ENCODE results near the gene RASA3. TPM values are rescaled to one million over a fixed set of nuclear protein-coding genes. Genes with fewer than 3 reads are reported as not detected.

The RASA3 gene
- total and polyA plus RNA-seq, 2 of the 4 experiments (the other 2 are of a cell fraction): 21.0 to 31.4 TPM

DNA sequence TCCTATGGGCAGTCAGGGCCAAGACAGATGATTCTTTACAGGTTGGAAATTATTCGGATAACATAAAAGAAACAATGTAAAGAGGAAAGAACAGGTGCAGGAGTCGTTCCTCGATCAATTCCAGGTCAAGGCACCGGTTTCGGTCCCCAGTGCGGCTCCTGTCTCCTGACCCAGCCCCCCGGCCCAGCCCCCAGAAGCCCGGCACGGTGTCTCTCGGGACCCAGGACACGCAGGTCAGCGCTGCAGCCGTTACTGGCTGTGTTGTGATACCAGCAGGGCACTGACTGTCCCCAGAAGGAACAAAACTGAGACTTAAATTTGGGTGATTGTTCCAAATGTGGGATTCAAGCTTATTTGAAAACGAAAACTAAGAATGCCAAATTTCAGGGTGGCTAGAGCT, 8.5 kb downstream of the RASA3 start:
- H2BK120ac ChIP-seq (ENCODE audit: low read depth, low read length): no peak overlapping the region
- no peak overlapping the region for H3K4me3 ChIP-seq (ENCODE audit: insufficient read depth, low read depth, low read length)
- intact Hi-C loops (cut with micrococcal nuclease): no loop called here
- POLR2A ChIA-PET (ENCODE audit: unreplicated experiment): no interaction called here
- H3K4me2 ChIP-seq (ENCODE audit: low read depth, low read length): no peak overlapping the region
- H3K18ac ChIP-seq (ENCODE audit: low read depth, low read length): no peak overlapping the region
- H3K79me1 ChIP-seq (ENCODE audit: low read depth in 1 of 2, low read length in 2 of 2): peaks cover 4 to 38% of the 10 kb centered on the region in 2 experiments; a peak in 3 of 4 replicates
- no TSS peak for BruUV-seq (replicated peaks)
- H3K4me1 ChIP-seq (ENCODE audit: control insufficient read depth, insufficient read depth, low read length): peaks cover 32% of the 10 kb centered on the region
- CTCF ChIA-PET: no interaction called here
- in situ Hi-C loops (cut with MboI; ENCODE audit: low sequenced_read_pairs): no loop called here
- peaks cover 29% of the 10 kb centered on the region for H3K9me1 ChIP-seq (ENCODE audit: insufficient read depth, low read length)
- no peaks in the 10 kb centered on the region for H3K27me3 ChIP-seq (ENCODE audit: control insufficient read depth, insufficient read depth, low read length)
- H2BK15ac ChIP-seq (ENCODE audit: low read depth, low read length): no peak overlapping the region
- H3K14ac ChIP-seq (replicated peaks; ENCODE audit: low read depth, low read length): no peak overlapping the region
- H2AK5ac ChIP-seq (ENCODE audit: low read depth, low read length): no peak overlapping the region
- no peak overlapping the region for H2AK9ac ChIP-seq (replicated peaks; ENCODE audit: low read depth, low read length, poor library complexity)
- peaks cover 48% of the 10 kb centered on the region for H4K20me1 ChIP-seq (ENCODE audit: insufficient read depth, low read length)
- no peak overlapping the region; the same call in 1 of the 2 replicates for H3K4ac ChIP-seq (ENCODE audit: low read depth, low read length)
- no peak overlapping the region for H4K5ac ChIP-seq (ENCODE audit: low read depth, low read length)
- ATAC-seq (ENCODE audit: low read depth) (no peak), DNase-seq (no peak)
- H3K9me3 ChIP-seq (ENCODE audit: control insufficient read depth, insufficient read depth, low read length): no peaks in the 10 kb centered on the region
- H3K23ac ChIP-seq (ENCODE audit: low read depth, low read length): no peak overlapping the region
- no peak overlapping the region for H2BK20ac ChIP-seq (ENCODE audit: low read depth, low read length)
- H3K27ac ChIP-seq (ENCODE audit: insufficient read depth, low read length): no peak overlapping the region
- no peak overlapping the region for H4K91ac ChIP-seq (ENCODE audit: insufficient read depth, low read depth, low read length)
- H2BK5ac ChIP-seq (ENCODE audit: low read depth, low read length, poor library complexity, severe bottlenecking): no peak overlapping the region
- no peak for TF ChIP-seq SMC3 (IDR thresholded peaks at IDR 0.05; ENCODE audit: low read depth, low read length)
- no peak for TF ChIP-seq RAD21 (IDR thresholded peaks at IDR 0.05; ENCODE audit: low read length)
- 100% methylated on average over 3 of the region's 14 CpGs; no CpG with 5 or more reads in 1 of the 2 experiments for WGBS, 2 experiments (ENCODE audit: extremely low coverage in 2 of 2, insufficient read length in 1 of 2)
- H4K8ac ChIP-seq (ENCODE audit: low read depth in 2 of 2, low read length in 2 of 2): no peak overlapping the region
- peaks cover 3% of the 10 kb centered on the region; the same call in 1 of the 2 replicates for H3K36me3 ChIP-seq (ENCODE audit: control insufficient read depth, insufficient read depth, low read length)
- H2AFZ ChIP-seq (replicated peaks; ENCODE audit: low read length, poor library complexity): no peak overlapping the region
- H3K56ac ChIP-seq (ENCODE audit: extremely low read depth, insufficient read depth, low read length): no peak overlapping the region
- H3K9ac ChIP-seq (ENCODE audit: low read depth, low read length): no peak overlapping the region
- dilution Hi-C loops (cut with HindIII; ENCODE audit: low sequenced_read_pairs, unreplicated experiment): no loop called here

Measured in IMR-90 (cell line).